T follicular helper cell (primary cell): Measurements from ENCODE around the gene MRPL58.
"Not testable (repeated sequence)": the region's sequence is repeated elsewhere in the genome, so short reads cannot be mapped to it uniquely, and the experiment has no call there.

ENCODE experiments used
- DNase-seq: peaks from one replicate; pipeline ENCODE4 v3.0.0-alpha.2; 2020; ENCODE audit warnings: low read depth
- total RNA-seq, 2 experiments: gene quantifications; one replicate each; lab custom pipeline; 2026; lab: John Stamatoyannopoulos, UW

Gene MRPL58
- total RNA-seq: 25.1 to 52.7 reads per million in 2 experiments

DNA sequence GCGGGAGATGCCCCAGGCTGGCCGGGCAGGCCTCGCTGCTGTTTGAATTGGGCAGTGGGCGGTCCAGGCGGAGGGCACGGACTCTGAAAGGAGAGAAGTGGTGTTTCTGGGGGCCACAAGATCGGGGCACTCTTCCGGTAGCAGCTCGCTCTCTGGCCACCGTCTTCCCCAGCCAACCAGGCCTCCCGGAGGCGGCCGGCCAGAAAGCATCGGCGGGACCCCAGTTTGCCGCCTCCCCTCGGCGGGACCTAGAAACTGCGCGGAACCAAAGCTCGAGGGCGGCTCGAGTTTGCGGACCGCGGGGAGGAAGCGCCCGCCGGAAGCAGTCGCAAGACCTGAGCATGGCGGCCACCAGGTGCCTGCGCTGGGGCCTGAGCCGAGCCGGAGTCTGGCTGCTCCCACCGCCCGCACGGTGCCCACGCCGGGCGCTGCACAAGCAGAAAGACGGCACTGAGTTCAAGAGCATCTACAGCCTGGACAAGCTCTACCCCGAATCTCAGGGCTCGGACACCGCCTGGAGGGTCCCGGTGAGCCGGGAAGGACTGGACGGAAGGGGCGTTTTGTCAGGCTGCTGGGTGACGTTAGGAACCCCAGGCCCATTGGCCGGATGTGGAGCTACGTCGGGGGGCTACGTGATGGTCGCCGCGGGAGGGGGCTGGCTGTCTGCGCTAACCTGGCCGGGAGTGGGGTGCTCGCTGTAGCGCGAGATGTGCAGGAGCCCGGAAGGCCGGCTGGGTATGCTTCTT, at the start of gene MRPL58:
Gene MRPL58 (plus strand): TSS at position 325 of the 746 bp plus-strand sequence. CDS start 17 bp downstream, at position 342.
- DNase-seq: peak; percentile 59

DNA sequence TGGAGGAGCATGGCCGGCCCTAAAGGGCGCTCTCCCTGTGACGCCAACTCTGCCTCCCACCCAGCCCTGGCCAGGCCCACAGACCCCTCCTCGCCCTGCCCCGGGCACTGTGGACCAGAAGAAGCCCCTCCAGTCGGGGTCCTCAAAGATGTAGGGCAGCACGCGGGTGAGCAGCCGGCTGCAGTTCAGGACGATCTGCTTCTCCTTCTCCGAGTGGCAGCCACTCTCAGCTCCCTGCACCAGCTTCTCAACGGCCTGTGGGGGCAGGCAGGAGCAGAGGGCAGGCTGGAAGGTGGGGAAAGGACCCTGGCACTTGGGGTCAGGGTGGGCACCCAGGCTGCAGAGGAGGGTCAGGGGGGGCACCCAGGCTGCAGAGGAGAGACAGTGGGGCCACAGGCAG, 48.8 kb upstream of the MRPL58 start:
- no peak for DNase-seq

DNA sequence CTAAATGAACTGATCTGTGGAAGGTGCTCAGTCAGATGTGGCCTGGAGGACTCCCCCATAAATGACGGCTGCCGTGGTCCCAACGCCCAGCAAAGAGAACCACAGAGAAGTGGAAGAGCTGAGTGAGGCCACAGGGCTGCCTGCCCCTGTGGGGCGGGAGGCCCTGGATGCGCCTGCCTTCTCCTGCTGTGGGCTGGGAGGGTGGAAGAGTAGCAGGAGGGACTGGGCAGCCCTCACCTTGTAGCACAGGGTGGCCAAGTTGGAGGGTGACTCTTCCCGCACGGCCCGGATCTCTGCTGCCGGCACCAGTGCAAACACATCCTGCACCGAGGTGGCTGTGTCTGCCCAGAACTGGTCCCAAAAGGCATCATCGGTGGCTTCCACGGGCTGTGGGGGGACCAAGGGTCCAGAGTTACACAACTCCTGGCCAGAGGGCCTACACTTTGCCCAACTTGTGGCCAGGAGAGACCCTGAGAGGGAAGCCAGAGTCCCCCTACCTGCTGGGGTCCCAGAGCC, 48.2 kb upstream of the MRPL58 start:
- DNase-seq: no peak

DNA sequence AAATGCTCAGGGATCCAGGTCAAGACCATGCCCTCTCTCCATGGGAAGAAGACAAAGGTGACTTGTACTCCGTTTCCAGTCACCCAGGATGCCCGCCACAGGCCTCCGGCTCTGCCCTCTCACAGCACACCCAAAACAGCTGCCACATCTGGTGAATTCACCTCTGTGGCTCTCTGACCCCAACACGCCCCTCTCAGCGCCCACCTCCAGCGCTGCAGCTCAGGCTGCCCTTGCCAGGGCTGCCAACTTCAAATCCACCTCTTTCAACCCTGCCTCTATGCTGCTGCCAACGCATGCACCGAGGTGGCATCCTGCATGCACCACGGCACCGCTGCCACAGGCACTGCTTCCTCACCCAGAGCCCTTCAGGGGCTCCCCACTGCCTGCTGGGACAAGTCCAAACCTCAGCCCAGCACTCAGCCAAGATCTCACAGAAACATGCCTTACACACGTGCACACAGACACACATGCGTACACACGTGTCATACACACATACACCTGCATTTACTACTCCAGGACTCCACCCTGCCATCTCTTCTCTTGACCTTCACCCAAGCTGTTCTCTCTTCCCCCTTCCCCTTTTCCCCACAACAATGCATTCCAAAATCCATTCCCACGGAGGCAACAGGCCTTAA, 47.4 kb upstream of the MRPL58 start:
- no peak for DNase-seq

DNA sequence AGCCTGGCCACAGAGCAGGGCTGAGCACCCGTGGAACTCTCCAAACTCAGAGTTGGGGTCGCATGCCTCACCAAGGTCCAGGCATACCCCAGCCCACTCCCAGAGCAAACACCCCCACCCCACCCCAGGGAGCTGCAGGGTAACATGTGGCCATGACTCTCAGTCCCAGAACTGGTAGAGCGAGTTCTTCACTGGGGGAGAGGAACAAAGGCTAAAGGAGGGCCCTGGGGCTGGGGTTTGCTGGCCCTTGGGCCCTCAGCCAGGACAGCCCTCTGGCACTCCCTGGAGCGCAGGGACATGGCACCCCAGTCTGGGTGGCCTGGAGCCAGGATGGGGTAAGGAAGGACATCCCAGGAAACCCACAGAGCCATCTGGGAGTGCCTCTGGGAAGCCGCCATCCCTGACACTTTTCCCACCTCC, 44.1 kb upstream of the MRPL58 start:
- no peak for DNase-seq

DNA sequence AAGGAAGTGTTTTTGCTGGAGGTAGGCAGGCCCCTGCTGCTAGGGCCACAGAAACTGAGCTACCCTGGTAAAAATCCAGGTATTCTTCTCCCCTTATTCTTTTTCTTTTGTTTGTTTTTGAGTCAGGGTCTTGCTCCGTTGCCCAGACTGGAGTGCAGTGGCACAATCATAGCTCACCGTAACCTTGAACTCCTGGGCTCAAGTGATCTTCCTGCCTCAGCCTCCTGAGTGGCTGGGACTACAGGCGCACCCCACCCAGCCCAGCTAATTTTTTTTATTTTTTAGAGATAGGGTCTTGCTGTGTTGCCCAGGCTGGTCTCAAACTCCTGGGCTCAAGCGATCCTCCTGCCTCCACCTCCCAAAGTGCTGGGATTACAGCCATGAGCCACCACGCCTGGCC, 43.0 kb upstream of the MRPL58 start:
- DNase-seq: not testable (repeated sequence)

DNA sequence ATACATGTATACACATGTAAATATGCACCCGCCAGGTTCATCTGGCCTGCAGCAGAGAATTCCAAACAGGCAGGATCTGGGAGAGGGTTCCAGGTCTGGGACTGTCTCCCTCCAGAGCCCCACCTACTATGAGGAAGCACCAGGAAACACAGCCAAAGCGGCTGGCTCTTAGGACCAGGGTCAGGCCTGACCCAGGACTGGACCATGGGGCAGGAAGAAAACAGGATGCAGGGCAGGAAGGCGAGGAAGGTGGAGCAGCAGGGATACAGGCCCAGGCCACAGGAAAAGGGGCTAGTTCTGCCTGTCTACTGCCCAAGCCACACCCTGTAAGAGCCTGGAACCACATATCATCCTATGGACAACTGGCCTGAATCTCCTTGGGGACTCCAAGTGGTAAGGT, 42.1 kb upstream of the MRPL58 start:
- DNase-seq: no peak

DNA sequence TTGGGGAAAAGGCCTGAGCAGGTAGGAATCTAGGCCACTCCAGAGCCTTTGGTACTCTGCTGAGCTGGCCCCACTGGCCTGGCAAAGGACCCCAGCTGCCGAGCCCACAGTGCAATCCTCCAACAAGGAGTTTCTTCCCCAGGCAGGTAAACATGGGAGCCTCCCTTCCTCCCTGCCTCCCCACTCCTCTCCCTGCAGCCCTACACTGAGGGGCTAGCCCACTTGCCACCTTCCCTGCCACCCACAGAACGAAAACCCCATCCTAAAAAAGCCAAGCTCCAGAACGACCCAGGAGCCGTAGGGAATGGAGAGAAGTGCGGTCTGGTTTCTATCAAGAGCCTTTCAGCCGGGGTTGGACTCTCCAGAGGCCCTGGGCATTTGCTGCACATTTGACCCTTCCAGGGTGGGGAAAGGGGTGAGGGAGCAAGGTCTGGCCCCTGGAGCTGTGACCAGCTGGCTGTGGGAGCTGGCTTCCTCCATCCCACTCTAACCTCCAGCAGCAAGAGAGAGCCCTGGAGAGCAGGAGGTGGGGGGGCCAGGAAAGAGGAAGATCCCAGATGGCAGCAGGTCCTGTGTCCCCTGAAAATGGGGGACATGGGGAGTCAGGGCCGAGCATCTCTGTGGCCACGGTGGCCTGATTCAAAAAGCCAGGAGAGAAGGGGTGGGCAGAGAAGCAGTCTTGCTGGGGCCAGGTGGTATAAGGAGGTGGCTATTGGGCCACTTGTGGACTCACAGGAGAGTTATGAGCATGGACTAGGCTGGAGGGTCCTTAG, 41.2 kb upstream of the MRPL58 start:
- no peak for DNase-seq

DNA sequence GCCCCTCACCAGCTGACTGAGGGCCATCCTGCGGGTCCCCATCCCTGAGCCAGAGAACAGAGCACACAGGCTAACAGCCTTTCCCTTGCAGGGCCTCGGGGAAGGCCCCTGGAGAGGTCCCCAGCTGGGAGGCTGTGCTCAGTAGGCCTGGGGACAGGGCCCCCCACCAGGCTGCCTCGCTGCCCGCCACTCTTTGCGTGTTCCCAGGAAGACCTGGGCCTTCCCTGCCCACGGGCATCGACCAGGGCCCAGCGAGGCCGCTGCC, 40.7 kb upstream of the MRPL58 start:
- no peak for DNase-seq

DNA sequence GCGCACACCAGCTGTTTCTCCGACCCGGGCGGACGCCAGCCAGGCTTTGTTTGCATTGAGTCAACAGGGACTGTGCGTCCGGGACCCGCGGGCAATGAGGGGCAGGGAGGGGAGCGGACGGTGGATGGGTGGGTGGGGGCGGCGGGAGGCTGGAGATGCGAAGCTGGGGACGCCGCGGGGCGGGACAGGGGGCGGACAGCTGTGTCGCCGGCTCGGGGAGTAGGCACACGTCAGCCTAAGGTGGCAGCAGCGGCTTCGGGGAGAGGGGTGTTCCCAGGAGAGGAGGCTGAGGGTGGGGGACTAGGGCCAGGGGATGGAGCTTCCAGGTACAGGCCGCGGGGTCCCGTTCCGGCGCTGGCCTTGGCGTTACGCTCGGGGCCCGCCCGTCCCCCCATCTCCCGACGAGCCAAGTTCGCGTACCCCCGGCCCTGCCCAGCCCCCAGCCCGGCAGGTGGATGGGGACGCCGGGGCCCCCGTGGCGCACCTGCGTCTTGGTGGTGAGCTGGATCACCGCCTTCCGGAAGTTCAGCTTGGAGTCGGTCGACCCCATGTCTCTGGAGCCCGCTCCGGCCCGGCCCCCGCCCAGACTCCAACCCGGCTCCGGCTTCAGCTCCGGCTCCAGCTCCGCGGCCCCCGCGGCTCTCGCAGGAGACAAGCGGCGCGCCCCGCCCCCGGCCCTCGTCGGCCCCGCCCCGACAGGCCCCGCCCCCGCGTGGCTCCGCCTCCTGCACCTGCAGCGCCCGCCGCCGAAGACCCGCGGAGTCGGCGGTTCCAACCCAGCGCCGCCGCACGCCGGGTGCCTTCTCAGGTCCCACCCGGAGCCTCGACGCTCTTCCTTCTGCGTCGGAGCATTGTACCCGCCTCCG, 40.1 kb upstream of the MRPL58 start, which contains the start of gene HID1:
Gene HID1 (minus strand): TSS at position 653 of the 866 bp plus-strand sequence. CDS start 103 bp downstream, at position 550.
- peak; percentile 81 for DNase-seq

DNA sequence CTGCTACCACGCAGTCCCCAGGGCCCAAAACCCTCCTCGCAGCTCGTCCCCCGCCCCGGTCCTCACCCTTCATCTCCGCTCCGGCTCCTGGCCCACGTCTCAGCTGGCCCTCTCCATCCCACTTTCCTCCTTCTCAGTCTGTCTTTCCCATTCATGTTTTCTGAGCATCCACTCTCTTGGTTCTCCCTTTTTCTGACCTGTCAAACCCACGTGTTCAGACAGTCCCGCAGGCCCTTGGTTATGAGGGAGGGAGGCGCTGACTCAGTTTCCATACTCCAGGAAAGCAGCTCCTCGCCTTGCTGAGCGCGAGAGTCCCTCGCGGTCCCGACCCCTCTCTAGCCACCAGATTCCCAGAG, 39.5 kb upstream of the MRPL58 start:
- no peak for DNase-seq

DNA sequence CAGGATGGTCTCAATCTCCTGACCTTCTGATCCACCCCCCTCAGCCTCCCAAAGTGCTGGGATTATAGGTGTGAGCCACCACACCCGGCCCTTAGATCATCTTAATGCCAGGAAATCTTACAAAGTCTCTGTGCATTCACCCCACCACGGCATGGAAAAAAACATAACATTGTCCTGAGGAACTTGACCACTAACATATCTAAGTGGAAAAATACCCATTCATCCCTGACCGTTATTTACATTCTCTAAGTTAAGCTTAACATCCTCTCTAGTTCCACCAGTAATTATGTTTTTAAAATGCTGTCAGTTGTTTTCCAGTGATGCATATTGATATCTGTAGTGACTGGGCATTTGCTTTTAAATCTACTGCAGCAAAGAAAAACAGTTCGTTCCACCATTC, 36.5 kb upstream of the MRPL58 start:
- DNase-seq: no peak

DNA sequence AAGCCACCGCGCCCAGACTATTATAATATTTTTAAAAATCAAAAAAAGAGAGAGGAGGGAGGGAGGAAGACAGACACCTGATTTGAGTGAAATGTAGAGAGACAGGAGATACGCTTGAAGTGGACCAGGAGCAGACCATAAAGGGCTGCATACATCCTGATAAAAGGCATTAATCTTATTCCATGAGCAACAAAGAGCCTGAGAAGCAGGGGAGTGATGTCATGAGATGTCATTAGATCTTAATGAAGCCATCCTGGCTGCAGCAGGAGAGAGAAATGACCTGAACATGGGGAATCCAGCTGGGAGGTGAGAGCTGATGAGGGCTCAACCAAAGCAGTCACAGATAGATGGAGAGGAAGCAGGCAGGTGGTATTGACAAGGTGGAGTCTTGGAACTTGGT, 34.7 kb upstream of the MRPL58 start:
- no peak for DNase-seq

DNA sequence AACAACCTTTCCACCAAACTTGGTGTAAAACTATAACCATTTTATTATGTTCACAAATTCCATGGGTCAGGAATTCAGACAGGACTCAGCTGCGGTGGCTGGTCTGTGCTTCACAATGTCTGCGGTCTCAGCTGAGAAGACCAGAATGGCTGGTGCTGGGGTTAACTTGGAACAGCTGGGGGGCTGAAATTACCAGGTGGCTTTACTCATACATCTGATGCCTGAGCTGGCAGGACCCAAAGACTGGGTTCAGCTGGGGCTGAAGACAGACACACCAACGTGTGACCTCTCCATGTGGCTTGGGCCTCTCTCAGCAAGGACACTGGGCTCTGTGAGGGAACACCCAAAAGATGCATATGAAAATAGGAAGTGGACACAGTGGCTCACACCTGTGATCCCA, 34.2 kb upstream of the MRPL58 start:
- DNase-seq: no peak

DNA sequence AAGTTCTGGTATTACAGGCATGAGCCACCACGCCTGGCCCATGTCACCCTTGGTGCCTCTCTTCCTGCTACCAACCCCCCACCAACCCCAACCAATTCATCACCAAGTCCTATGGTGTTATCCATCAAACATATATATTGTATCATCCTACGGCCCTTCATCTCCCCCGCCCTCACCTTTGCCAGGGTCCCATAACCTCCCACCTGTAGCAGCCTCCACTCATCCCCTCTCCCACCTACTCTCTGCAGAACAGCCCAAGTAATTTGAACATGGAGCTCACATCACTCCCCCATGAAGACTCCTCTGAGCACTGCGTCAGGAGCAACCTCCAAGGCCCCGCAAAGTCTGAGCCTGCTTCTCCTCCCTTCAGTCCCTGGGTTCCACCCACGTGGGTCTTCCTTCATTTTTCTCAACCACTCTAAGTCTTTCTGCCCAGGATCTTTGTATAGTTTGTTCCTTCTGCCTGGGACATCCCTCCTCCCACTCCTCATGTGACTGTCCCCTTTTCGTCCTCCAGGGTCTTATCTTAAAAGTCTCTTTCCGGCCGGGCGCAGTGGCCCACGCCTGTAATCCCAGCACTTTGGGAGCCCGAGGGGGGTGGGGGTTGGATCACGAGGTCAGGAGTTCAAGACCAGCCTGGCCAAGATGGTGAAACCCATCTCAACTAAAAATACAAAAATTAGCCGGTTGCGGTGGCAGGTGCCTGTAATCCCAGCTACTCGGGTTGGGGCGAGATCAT, 32.9 kb upstream of the MRPL58 start:
- DNase-seq: no peak

DNA sequence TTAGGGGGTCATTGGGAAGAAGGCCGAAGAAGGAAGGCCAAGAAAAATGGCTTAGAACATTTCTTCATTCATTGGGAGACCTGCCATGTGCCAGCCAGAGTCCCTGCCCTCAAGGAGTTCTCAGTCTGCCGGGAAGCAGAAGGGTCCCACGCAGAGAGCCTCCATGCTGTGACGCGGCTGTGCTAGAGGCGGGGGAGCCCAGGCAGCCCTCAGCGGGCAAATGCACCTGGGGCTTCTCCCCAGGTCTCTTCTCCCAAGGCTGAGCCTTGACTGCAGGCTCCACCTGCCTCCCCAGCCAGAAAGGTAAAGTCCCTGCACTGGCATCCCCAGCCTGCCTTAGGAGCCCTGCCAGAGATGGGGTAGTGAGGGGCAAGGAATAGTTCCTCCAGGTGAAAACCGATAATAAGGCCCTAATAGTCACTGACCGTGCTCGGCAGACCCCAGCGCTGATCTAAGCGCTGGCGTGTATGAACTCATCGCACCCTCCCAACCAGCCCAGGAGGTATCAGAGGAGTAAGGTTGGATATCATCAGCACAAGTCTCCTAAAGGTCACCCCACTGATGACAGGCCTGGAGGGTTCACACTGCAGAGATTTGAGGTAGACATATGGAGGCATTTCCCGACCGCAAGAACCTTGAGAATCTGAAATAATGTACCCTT, 31.0 kb upstream of the MRPL58 start:
- no peak for DNase-seq

DNA sequence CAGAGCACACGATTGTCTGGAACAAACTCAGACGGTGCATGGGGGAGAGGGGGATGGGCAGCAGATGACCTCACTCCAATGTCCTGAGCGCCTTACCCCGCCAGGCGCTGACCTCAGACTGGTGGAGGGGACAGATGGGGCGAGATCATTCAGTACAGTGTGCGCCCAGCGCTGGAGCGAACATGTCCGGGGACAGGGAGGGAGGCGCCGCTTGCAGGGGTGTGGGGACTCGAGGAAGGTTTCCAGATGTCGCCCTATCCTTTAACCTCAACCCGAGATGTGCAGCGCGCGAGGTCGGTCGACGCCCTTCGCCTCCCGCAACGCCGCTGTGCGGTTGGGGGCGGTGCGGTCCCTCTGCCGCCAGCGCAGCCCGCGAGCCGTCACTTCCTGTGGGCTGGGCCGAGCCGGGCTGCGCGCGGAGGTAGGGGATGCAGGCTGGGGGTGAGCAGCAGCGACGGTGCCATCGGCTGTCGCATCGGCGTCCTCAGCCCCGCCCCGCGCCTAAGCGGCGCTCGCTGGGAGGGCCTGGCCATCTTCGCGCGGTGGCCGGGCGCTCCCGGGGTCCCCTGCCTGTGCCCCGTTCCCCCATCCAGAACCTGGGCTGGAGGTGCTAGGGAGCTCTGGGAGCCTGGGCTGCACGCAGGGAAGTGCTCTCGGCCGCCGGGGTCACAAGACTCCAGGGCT, 30.3 kb upstream of the MRPL58 start:
- DNase-seq: peak; percentile 77

DNA sequence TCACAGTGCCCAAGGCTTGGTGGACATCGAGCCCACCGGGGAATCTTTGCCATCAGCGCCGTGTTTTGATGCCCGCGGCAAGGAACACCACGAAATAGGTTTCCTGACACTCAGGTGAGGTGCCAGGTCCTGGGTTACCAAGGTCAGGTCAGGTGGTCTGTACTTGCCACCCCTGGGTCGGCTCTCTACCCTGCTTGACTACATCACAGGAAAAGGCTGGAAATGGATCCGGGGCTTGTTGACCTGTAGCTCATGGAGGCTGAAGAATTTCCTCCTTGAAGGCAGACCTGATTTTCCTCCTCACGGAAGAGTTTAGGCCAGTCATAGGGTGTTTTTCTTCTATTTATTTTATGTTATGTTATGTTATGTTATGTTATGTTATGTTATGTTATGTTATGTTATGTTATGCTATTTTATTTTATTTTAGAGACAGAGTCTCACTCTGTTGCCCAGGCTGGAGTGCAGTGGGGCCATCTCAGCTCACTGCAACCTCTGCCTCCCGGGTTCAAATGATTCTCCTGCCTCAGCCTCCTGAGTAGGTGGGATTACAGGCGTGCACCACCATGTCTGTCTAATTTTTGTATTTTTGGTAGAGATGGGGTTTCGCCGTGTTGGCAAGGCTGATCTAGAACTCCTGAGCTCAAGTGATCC, 29.7 kb upstream of the MRPL58 start:
- not testable (repeated sequence) for DNase-seq

DNA sequence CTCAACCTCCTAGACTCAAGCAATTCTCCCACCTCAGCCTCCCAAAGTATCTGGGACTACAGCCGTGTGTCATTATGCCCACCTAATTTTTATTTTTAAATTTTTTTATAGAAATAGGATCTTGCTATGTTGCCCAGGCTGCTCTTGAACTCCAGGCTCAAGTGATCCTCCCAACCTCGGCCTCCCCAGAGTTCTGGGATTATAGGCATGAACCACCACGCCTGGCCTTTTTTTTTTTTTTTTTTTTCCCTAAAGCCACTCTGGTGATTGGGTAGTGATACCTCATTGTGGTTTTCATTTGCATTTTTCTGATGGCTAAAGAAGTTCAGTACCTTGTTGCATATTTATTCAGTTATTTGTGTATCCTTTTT, 26.3 kb upstream of the MRPL58 start:
- DNase-seq: no peak
